ENCODE measurements around the gene KCNJ16. TPM values are rescaled to one million over a fixed set of nuclear protein-coding genes. Genes with fewer than 3 reads are reported as not detected.

KCNJ16 gene
- total RNA-seq, 1 experiment from 2014 or later: 9.3 TPM

GRCh38 chr17:70116919-70117318 is 41.9 kb downstream of the KCNJ16 start:
- Mint-ChIP-seq H3K4me1 (ENCODE audit: low read depth, unreplicated experiment) (no peaks in the 10 kb centered on the region), H3K36me3 (ENCODE audit: insufficient read depth, unreplicated experiment) (peaks cover 10% of the 10 kb centered on the region), H3K27ac (ENCODE audit: unreplicated experiment) (no peak overlapping the region), H3K9me3 (ENCODE audit: unreplicated experiment) (peaks cover 10% of the 10 kb centered on the region), H3K27me3 (ENCODE audit: insufficient read depth, unreplicated experiment) (no peaks in the 10 kb centered on the region), H3K4me3 (ENCODE audit: unreplicated experiment) (no peak overlapping the region)
- intact Hi-C loops (cut with micrococcal nuclease; ENCODE audit: unreplicated experiment): no loop called here
- Histone ChIP-seq H3K9me3 (peaks cover 5% of the 10 kb centered on the region; the same call in 1 of the 2 replicates), H3K27me3 (replicated peaks; ENCODE audit: control insufficient read depth, insufficient read depth, low read length) (no peaks in the 10 kb centered on the region), H3K4me3 (ENCODE audit: low read depth, low read length) (no peak overlapping the region), H3K4me1 (peaks cover 5% of the 10 kb centered on the region; the same call in 1 of the 2 replicates), H3K36me3 (ENCODE audit: control insufficient read depth, insufficient read depth, low read length) (no peaks in the 10 kb centered on the region)
- no peak for TF ChIP-seq CTCF (IDR thresholded peaks at IDR 0.05; ENCODE audit: insufficient read depth in 1 of 2, low read depth in 1 of 2, low read length in 1 of 2, severe bottlenecking in 1 of 2, unreplicated experiment in 1 of 2)
- no TSS peak for BruUV-seq (replicated peaks)
- DNase-seq: no peak
- POLR2A ChIA-PET: no interaction called here
- CTCF ChIA-PET: no interaction called here

GRCh38 chr17:70119545-70119944 is 44.5 kb downstream of the KCNJ16 start:
- no peak for TF ChIP-seq CTCF (IDR thresholded peaks at IDR 0.05; ENCODE audit: insufficient read depth in 1 of 2, low read depth in 1 of 2, low read length in 1 of 2, severe bottlenecking in 1 of 2, unreplicated experiment in 1 of 2)
- H3K4me1 Mint-ChIP-seq (ENCODE audit: low read depth, unreplicated experiment): peaks cover 20% of the 10 kb centered on the region
- BruUV-seq (replicated peaks): no TSS peak
- CTCF ChIA-PET: no interaction called here
- peaks cover 10% of the 10 kb centered on the region for H3K9me3 Mint-ChIP-seq (ENCODE audit: unreplicated experiment)
- H3K4me3 Mint-ChIP-seq (ENCODE audit: unreplicated experiment): no peak overlapping the region
- H3K9me3 ChIP-seq: peaks cover 5% of the 10 kb centered on the region; the same call in 1 of the 2 replicates
- no peak overlapping the region for H3K4me3 ChIP-seq (ENCODE audit: low read depth, low read length)
- H3K27me3 Mint-ChIP-seq (ENCODE audit: insufficient read depth, unreplicated experiment): no peaks in the 10 kb centered on the region
- peaks cover 10% of the 10 kb centered on the region for H3K36me3 Mint-ChIP-seq (ENCODE audit: insufficient read depth, unreplicated experiment)
- peaks cover 26% of the 10 kb centered on the region for H3K4me1 ChIP-seq
- no peak for DNase-seq
- intact Hi-C loops (cut with micrococcal nuclease; ENCODE audit: unreplicated experiment): no loop called here
- POLR2A ChIA-PET: no interaction called here
- H3K27ac Mint-ChIP-seq (ENCODE audit: unreplicated experiment): no peak overlapping the region
- no peaks in the 10 kb centered on the region for H3K36me3 ChIP-seq (ENCODE audit: control insufficient read depth, insufficient read depth, low read length)
- H3K27me3 ChIP-seq (replicated peaks; ENCODE audit: control insufficient read depth, insufficient read depth, low read length): no peaks in the 10 kb centered on the region

GRCh38 chr17:70119983-70120382 is 45.0 kb downstream of the KCNJ16 start:
- H3K4me3 ChIP-seq (ENCODE audit: low read depth, low read length): no peak overlapping the region
- POLR2A ChIA-PET: no interaction called here
- H3K27me3 ChIP-seq (replicated peaks; ENCODE audit: control insufficient read depth, insufficient read depth, low read length): no peaks in the 10 kb centered on the region
- no peak for TF ChIP-seq CTCF (IDR thresholded peaks at IDR 0.05; ENCODE audit: insufficient read depth in 1 of 2, low read depth in 1 of 2, low read length in 1 of 2, severe bottlenecking in 1 of 2, unreplicated experiment in 1 of 2)
- peaks cover 27% of the 10 kb centered on the region for H3K4me1 ChIP-seq
- Mint-ChIP-seq H3K27me3 (ENCODE audit: insufficient read depth, unreplicated experiment) (no peaks in the 10 kb centered on the region), H3K4me3 (ENCODE audit: unreplicated experiment) (no peak overlapping the region), H3K27ac (ENCODE audit: unreplicated experiment) (no peak overlapping the region), H3K36me3 (ENCODE audit: insufficient read depth, unreplicated experiment) (peaks cover 10% of the 10 kb centered on the region), H3K9me3 (ENCODE audit: unreplicated experiment) (peaks cover 10% of the 10 kb centered on the region), H3K4me1 (ENCODE audit: low read depth, unreplicated experiment) (peaks cover 25% of the 10 kb centered on the region)
- H3K9me3 ChIP-seq: peaks cover 5% of the 10 kb centered on the region; the same call in 1 of the 2 replicates
- DNase-seq: no peak
- BruUV-seq (replicated peaks): no TSS peak
- no peaks in the 10 kb centered on the region for H3K36me3 ChIP-seq (ENCODE audit: control insufficient read depth, insufficient read depth, low read length)
- intact Hi-C loops (cut with micrococcal nuclease; ENCODE audit: unreplicated experiment): no loop called here
- CTCF ChIA-PET: no interaction called here
